B cell (primary cell): ENCODE results near the gene SGTA. TPM values are rescaled to one million over a fixed set of nuclear protein-coding genes. Genes with fewer than 3 reads are reported as not detected.

ENCODE experiments used
- ATAC-seq: fragments of 200-7000 bp; cut with Tn5 transposase; one replicate; pipeline ENCODE4 v1.10.0; 2021; ENCODE audit warnings: low read depth, mild to moderate bottlenecking, moderate number of reproducible peaks, moderate library complexity
- CTCF ChIA-PET: fragments of 350-600 bp; sonication (Branson Sonifier 250); formaldehyde crosslinking; loops from one replicate; lab custom pipeline; 2021; ENCODE audit warnings: antibody characterized with exemption, inconsistent platforms; lab: Charles Lee
- POLR2A ChIA-PET: fragments of 350-600 bp; sonication (Branson Sonifier 250); formaldehyde crosslinking; loops from one replicate; lab custom pipeline; 2021; ENCODE audit warnings: antibody characterized with exemption; lab: Charles Lee
- DNase-seq: peaks from one replicate; pipeline ENCODE4 v3.0.0; 2013
- H2AFZ ChIP-seq: 2 replicates; pipeline ENCODE4 v1.6.1; 2012; ENCODE audit warnings: mild to moderate bottlenecking, low read depth, low read length; ENCODE audit not compliant: insufficient read depth, poor library complexity, severe bottlenecking
- H3K27ac ChIP-seq, 2 donors: 1 replicate in 1 of 2; 2 replicates in 1 of 2; pipeline ENCODE4 v1.5.1; 2012 to 2013; ENCODE audit warnings: low read length in 2 of 2, mild to moderate bottlenecking in 2 of 2, moderate library complexity in 1 of 2
- H3K27me3 ChIP-seq, 4 experiments: fragments of 200-600 bp in 1 of 4; sonication (generic) in 1 of 4; replicated peaks in 1 of 4; 1 replicate in 2 of 4; 2 replicates in 2 of 4; pipeline versions ENCODE4 v1.6.1 to v1.7.0; 2013 to 2016; ENCODE audit warnings: low read length in 3 of 4, mild to moderate bottlenecking in 2 of 4, mixed read lengths in 1 of 4, moderate library complexity in 1 of 4; ENCODE audit not compliant: insufficient read depth in 4 of 4, control insufficient read depth in 3 of 4; ENCODE audit errors: control extremely low read depth in 1 of 4
- H3K36me3 ChIP-seq, 2 experiments: replicated peaks in 1 of 2; 1 replicate in 1 of 2; 2 replicates in 1 of 2; pipeline versions ENCODE4 v1.6.1 to v1.7.1; 2013; ENCODE audit warnings: low read length in 1 of 2; ENCODE audit not compliant: insufficient read depth in 2 of 2, control insufficient read depth in 1 of 2; ENCODE audit errors: control extremely low read depth in 1 of 2, extremely low read depth in 1 of 2
- H3K4me1 ChIP-seq, 2 donors: fragments of 200-600 bp in 1 of 2; sonication (generic) in 1 of 2; 1 replicate in 1 of 2; 2 replicates in 1 of 2; pipeline versions ENCODE4 v1.5.1 to v1.6.1; 2013 to 2017; ENCODE audit warnings: low read length in 2 of 2; ENCODE audit not compliant: control insufficient read depth in 2 of 2, insufficient read depth in 2 of 2
- H3K4me2 ChIP-seq: replicated peaks from 2 replicates; pipeline ENCODE3; 2012; ENCODE audit warnings: mild to moderate bottlenecking, low read depth, low read length; ENCODE audit not compliant: poor library complexity, severe bottlenecking
- H3K4me3 ChIP-seq, 5 experiments: fragments of 200-600 bp in 1 of 5; sonication (generic) in 1 of 5; 1 replicate in 3 of 5; 2 replicates in 2 of 5; pipeline versions ENCODE4 v1.5.1 to v1.7.0; 2011 to 2016; ENCODE audit warnings: low read length in 4 of 5, mild to moderate bottlenecking in 4 of 5, low read depth in 2 of 5, control low read depth in 1 of 5, moderate library complexity in 1 of 5; ENCODE audit not compliant: insufficient read depth in 1 of 5; ENCODE audit errors: control extremely low read depth in 1 of 5, extremely low read depth in 1 of 5
- H3K79me2 ChIP-seq: fragments of 200-600 bp; sonication (generic); one replicate; pipeline ENCODE4 v1.6.0; 2016; ENCODE audit warnings: low read length; ENCODE audit not compliant: control insufficient read depth, insufficient read depth
- H3K9ac ChIP-seq: fragments of 200-600 bp; sonication (generic); 2 replicates; pipeline ENCODE4 v1.6.1; 2017; ENCODE audit warnings: mild to moderate bottlenecking, low read length, moderate library complexity
- H3K9me3 ChIP-seq, 3 donors: one replicate each; pipeline versions ENCODE4 v1.6.1 to v1.7.1; 2013; ENCODE audit warnings: low read length in 2 of 3; ENCODE audit not compliant: control insufficient read depth in 2 of 3, insufficient read depth in 1 of 3; ENCODE audit errors: control extremely low read depth in 1 of 3
- H4K20me1 ChIP-seq: 2 replicates; pipeline ENCODE4 v1.6.0; 2012; ENCODE audit warnings: mild to moderate bottlenecking, low read length; ENCODE audit not compliant: insufficient read depth, control insufficient read depth, poor library complexity, severe bottlenecking
- H3K27ac Mint-ChIP-seq: one replicate; pipeline ENCODE4 v1.8.0; 2021; ENCODE audit warnings: mixed read lengths
- H3K27me3 Mint-ChIP-seq: one replicate; pipeline ENCODE4 v1.8.0; 2021; ENCODE audit warnings: mixed read lengths
- H3K4me1 Mint-ChIP-seq: one replicate; pipeline ENCODE4 v1.8.0; 2021; ENCODE audit warnings: mixed read lengths
- H3K4me3 Mint-ChIP-seq: one replicate; pipeline ENCODE4 v1.8.0; 2021; ENCODE audit warnings: mixed read lengths
- H3K9me3 Mint-ChIP-seq: one replicate; pipeline ENCODE4 v1.8.0; 2022; ENCODE audit warnings: mixed read lengths; ENCODE audit not compliant: insufficient read depth
- EZH2 ChIP-seq: IDR thresholded peaks from 2 replicates; pipeline ENCODE4 v1.6.1; 2012; ENCODE audit warnings: borderline replicate concordance, low read depth, mild to moderate bottlenecking, moderate library complexity, low read length; ENCODE audit not compliant: insufficient read depth, poor library complexity, severe bottlenecking
- WGBS: methylation state at CpG from one replicate; pipeline ENCODE4 v1.1.5; 2013; ENCODE audit warnings: missing lambda C conversion rate; ENCODE audit not compliant: insufficient coverage; 5-methylcytosine and 5-hydroxymethylcytosine counted together
- intact Hi-C: fragments of 100-400 bp; cut with micrococcal nuclease; formaldehyde crosslinking; loops from one replicate; pipeline ENCODE4 v1.10.0; 2022
- polyA plus RNA-seq: library from polyadenylated mRNA; depleted of rRNA; stranded (reverse); fragments of >200 nt; gene quantifications from 2 replicates; pipeline ENCODE4 v1.2.3, GENCODE V29; 2012
- total RNA-seq, 2 donors: library from RNA; stranded (reverse); fragments of 120-200 nt in 1 of 2; gene quantifications; 1 replicate in 1 of 2; 2 replicates in 1 of 2; pipeline versions ENCODE4 v1.2.3 to v1.2.4, GENCODE V29; 2013 to 2022
- TF ChIP-seq, protein P1 (sequence below): fragments of 200-600 bp; IDR thresholded peaks from one replicate; pipeline ENCODE4 v1.8.0; 2022; ENCODE audit warnings: antibody characterized with exemption, mild to moderate bottlenecking

SGTA gene
- total and polyA plus RNA-seq, 2 donors (not counting 1 experiment from before 2014, with no cell fraction given) = 36.6 to 42.0 TPM

DNA sequence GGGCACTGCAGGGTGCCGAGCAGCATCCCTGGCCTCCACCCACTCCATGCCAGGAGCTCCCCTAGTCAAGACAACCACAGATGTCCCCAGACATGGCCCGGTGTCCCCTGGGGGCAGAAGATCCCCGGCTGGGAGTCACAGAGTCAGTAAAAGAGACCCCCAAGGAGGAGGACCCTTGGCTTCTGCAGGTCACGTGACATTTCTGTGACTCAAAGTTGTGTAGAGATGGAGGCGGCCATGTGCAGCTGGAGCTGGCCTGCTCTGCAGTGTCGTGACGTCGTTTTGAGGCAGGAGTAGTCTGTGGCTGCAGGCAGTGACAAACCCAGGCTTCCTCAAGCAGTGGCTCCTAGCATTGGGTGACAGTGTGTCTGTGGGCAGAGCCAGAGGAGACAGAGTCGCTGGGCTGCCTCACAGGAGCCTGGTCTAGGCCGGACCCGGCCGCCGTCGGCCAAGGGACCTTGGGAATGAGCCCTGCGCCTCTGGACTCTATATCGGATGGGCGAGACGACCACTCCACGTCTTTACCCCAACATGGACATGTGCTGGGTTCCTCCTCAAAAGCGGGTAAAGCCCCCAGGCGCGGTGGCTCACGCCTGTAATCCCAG is 54.2 kb downstream of the SGTA start:
- no peak overlapping the region for H3K4me3 ChIP-seq
- peaks cover 14 to 16% of the 10 kb centered on the region in 2 donors for H3K4me1 ChIP-seq
- H3K36me3 ChIP-seq = peaks cover 0 to 3% of the 10 kb centered on the region in 2 experiments
- H3K9ac ChIP-seq = no peak overlapping the region
- Mint-ChIP-seq H3K4me1 (peaks cover 20% of the 10 kb centered on the region), H3K27me3 (peaks cover 4% of the 10 kb centered on the region), H3K9me3 (no peaks in the 10 kb centered on the region), H3K4me3 (no peak overlapping the region), H3K27ac (peak overlapping the region; percentile 53)
- ChIA-PET CTCF (interaction anchor here (1.0 to 4.2 kb wide), 3 partner anchors 21 to 92 kb away, joined by 3 to 14 read pairs (median 3); no protein-coding TSS in a partner anchor), POLR2A (no interaction called here)
- no peak overlapping the region for H2AFZ ChIP-seq
- no peak for TF ChIP-seq EZH2
- TF ChIP-seq, protein P1, sequence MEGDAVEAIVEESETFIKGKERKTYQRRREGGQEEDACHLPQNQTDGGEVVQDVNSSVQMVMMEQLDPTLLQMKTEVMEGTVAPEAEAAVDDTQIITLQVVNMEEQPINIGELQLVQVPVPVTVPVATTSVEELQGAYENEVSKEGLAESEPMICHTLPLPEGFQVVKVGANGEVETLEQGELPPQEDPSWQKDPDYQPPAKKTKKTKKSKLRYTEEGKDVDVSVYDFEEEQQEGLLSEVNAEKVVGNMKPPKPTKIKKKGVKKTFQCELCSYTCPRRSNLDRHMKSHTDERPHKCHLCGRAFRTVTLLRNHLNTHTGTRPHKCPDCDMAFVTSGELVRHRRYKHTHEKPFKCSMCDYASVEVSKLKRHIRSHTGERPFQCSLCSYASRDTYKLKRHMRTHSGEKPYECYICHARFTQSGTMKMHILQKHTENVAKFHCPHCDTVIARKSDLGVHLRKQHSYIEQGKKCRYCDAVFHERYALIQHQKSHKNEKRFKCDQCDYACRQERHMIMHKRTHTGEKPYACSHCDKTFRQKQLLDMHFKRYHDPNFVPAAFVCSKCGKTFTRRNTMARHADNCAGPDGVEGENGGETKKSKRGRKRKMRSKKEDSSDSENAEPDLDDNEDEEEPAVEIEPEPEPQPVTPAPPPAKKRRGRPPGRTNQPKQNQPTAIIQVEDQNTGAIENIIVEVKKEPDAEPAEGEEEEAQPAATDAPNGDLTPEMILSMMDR = no peak
- DNase-seq (peak; percentile 22), ATAC-seq (peak; percentile 40)
- H3K4me2 ChIP-seq = no peak overlapping the region
- peaks cover 4% of the 10 kb centered on the region for H3K79me2 ChIP-seq
- no peaks in the 10 kb centered on the region for H4K20me1 ChIP-seq
- no peak overlapping the region for H3K27ac ChIP-seq
- intact Hi-C loops = no loop called here
- 80% methylated on average over 19 of the region's 23 CpGs for WGBS
- peaks cover 0 to 5% (median 0%) of the 10 kb centered on the region in 3 donors for H3K9me3 ChIP-seq
- no peaks in the 10 kb centered on the region for H3K27me3 ChIP-seq

DNA sequence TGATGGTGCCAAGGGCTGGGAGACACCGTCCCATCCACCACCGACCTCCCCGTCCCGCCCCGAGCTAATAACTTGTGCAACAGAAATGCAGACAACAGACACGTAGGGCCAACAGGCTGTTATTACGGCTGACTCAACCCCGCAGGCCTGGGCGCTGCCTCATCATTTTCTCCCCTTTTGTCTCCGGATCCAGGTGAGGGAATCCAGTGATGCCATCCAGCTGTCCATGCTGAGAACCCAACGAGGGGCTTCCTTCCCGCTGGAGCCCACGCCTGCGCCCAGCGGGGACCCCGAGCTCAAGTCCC is 55.5 kb downstream of the SGTA start:
- H3K27me3 Mint-ChIP-seq = peaks cover 4% of the 10 kb centered on the region
- CTCF ChIA-PET = interaction anchor here (1.1 to 4.2 kb wide), 5 partner anchors 17 to 79 kb away, joined by 3 to 14 read pairs (median 10); no protein-coding TSS in a partner anchor
- no peak overlapping the region for H3K27ac ChIP-seq
- H3K4me1 ChIP-seq = peaks cover 16 to 21% of the 10 kb centered on the region in 2 donors
- no peak for ATAC-seq
- no peaks in the 10 kb centered on the region for H4K20me1 ChIP-seq
- DNase-seq = peak; percentile 16
- POLR2A ChIA-PET = interaction anchor here (0.6 kb wide), 1 partner anchor 434 kb away, joined by 5 read pairs; no protein-coding TSS in a partner anchor
- H3K4me1 Mint-ChIP-seq = peaks cover 20% of the 10 kb centered on the region
- no peak overlapping the region for H2AFZ ChIP-seq
- intact Hi-C loops = no loop called here
- peaks cover 4% of the 10 kb centered on the region for H3K79me2 ChIP-seq
- H3K27ac Mint-ChIP-seq = no peak overlapping the region
- no peak for TF ChIP-seq EZH2
- TF ChIP-seq, protein P1 = no peak
- H3K27me3 ChIP-seq = peaks cover 0 to 4% (median 0%) of the 10 kb centered on the region in 4 experiments
- no peaks in the 10 kb centered on the region for H3K9me3 Mint-ChIP-seq
- no peak overlapping the region for H3K9ac ChIP-seq
- peaks cover 0 to 5% (median 0%) of the 10 kb centered on the region in 3 donors for H3K9me3 ChIP-seq
- no peak overlapping the region for H3K4me3 ChIP-seq
- H3K4me3 Mint-ChIP-seq = no peak overlapping the region
- WGBS = 94% methylated on average over 16 of the region's 16 CpGs
- H3K4me2 ChIP-seq = no peak overlapping the region
- peaks cover 0 to 3% of the 10 kb centered on the region in 2 experiments for H3K36me3 ChIP-seq
